ENCODE results near the gene NTHL1. TPM values are rescaled to one million over a fixed set of nuclear protein-coding genes. Genes with fewer than 3 reads are reported as not detected.

NTHL1 gene
- 7.3 and 19.8 TPM in 2 replicates for total RNA-seq (2011; cell fraction: chromatin; rRNA removed; ENCODE audit: low replicate concordance)
- 25.7 and 29.0 TPM in 2 replicates for total RNA-seq (2011; cell fraction: nucleolus; rRNA removed)
- 12.0 and 20.0 TPM in 2 replicates for total RNA-seq (2011; cell fraction: nucleoplasm; rRNA removed)
- total RNA-seq (2014; rRNA removed) = 58.8 and 76.7 TPM in 2 replicates
- 3.6 and 6.7 TPM in 2 replicates for total RNA-seq (2014; rRNA removed; fragmentation: Illumina TruSeq; extraction: Trizol)
- total RNA-seq (2015; rRNA removed; fragmentation: Illumina TruSeq; extraction: Trizol) = 27.9 and 30.6 TPM in 2 replicates
- total RNA-seq (2021) = 43.5 and 54.2 TPM in 2 replicates
- 17.6 and 27.0 TPM in 2 replicates for polyA plus RNA-seq (2011; rRNA removed)
- 49.2 and 100 TPM in 2 replicates for polyA plus RNA-seq (2011; cell fraction: cytosol; rRNA removed)
- 20.3 and 30.8 TPM in 2 replicates for polyA plus RNA-seq (2011; cell fraction: nucleus; rRNA removed)
- 27.8 and 29.2 TPM in 2 replicates for polyA plus RNA-seq (2012)
- polyA plus RNA-seq (2014; fragmentation: Illumina TruSeq; extraction: Trizol) = 11.4 and 20.2 TPM in 2 replicates
- 1 to 10 TPM; 1.1 to 4.7 TPM for polyA plus RNA-seq (2014; fragmentation: Nextera tagmentation; extraction: Ambion mirVana)
- 45.0 and 52.8 TPM in 2 replicates for polyA plus RNA-seq (2014; rRNA removed)
- 5.4 and 8.8 TPM in 2 replicates for polyA minus RNA-seq (2011; rRNA and poly(A)+ RNA removed)
- 14.4 and 19.7 TPM in 2 replicates for polyA minus RNA-seq (2011; cell fraction: cytosol; rRNA and poly(A)+ RNA removed)
- 7.1 TPM in 2 replicates for polyA minus RNA-seq (2011; cell fraction: nucleus; rRNA and poly(A)+ RNA removed)
- percentile 53 among the genes with signal in this experiment for Bru-seq, nascent RNA
- BruChase-seq, experiment 1, labeled RNA remaining after a 2-hour chase = percentile 47 among the genes with signal in this experiment
- percentile 52 among the genes with signal in this experiment for BruChase-seq, experiment 2, labeled RNA remaining after a 6-hour chase
- long read RNA-seq, experiment 1, transcript NTHL1-201 (6 exons, 1,067 nt) = major isoform, 97 of 129 reads
- long read RNA-seq, experiment 1, partial matches to known transcripts = 12 of 129 reads
- long read RNA-seq, experiment 1, other reads (novel, unspliced or antisense) = 18 of 129 reads
- long read RNA-seq, experiment 2, transcript NTHL1-201 (6 exons, 1,067 nt) = major isoform, 41 of 57 reads
- long read RNA-seq, experiment 2, partial matches to known transcripts = 4 of 57 reads
- long read RNA-seq, experiment 2, other reads (novel, unspliced or antisense) = 11 of 57 reads
- long read RNA-seq, experiment 3, transcript NTHL1-201 (6 exons, 1,067 nt) = major isoform, 50 of 65 reads
- long read RNA-seq, experiment 3, partial matches to known transcripts = 3 of 65 reads
- long read RNA-seq, experiment 3, other reads (novel, unspliced or antisense) = 11 of 65 reads

GRCh38 chr16:2047330-2048115 lies at the start of gene NTHL1, which contains the start of gene TSC2:
Gene NTHL1, minus strand, starts transcription at chr16:2047834. Its CDS starts 11 bp downstream, at chr16:2047823.
Gene TSC2, plus strand, starts transcription at chr16:2047985. Its CDS starts 631 bp downstream, at chr16:2048616.
- TSS peak; percentile 86 for BruUV-seq (replicated peaks)
- H3K36me3 ChIP-seq (ENCODE audit: control insufficient read depth, insufficient read depth, low read length) = peaks cover 43% of the 10 kb centered on the region; the same call in 1 of the 3 replicates
- H3K27me3 ChIP-seq (ENCODE audit: control insufficient read depth in 2 of 2, insufficient read depth in 2 of 2, low read length in 2 of 2) = no peaks in the 10 kb centered on the region
- H2AFZ ChIP-seq (ENCODE audit: low read depth, low read length) = peak within 1 kb of the TSS; percentile 95
- peak; percentile 97 for ATAC-seq
- peak; percentile 92 to 99 (median 92) for DNase-seq (ENCODE audit: extremely low read depth in 1 of 4, low spot score in 3 of 4)
- H3K9me1 ChIP-seq (ENCODE audit: control insufficient read depth, insufficient read depth, low read length) = no peaks in the 10 kb centered on the region
- FAIRE-seq = peak; percentile 93
- ChIA-PET POLR2A (interaction anchor here (0.6 to 3.2 kb wide), 9 partner anchors 9 to 467 kb away, joined by 3 to 24 read pairs (median 6); partner anchors contain the start of genes RPS2 and TRAF7), CTCF (ENCODE audit: low intra/inter-chr PET ratio) (interaction anchor here (1.4 kb wide), 1 partner anchor 25 kb away, joined by 5 read pairs; no protein-coding TSS in a partner anchor)
- H3K9ac ChIP-seq (ENCODE audit: insufficient read depth in 1 of 2, low read depth in 2 of 2, low read length in 2 of 2) = peak within 1 kb of the TSS; percentile 72 to 90
- H4K20me1 ChIP-seq (replicated peaks; ENCODE audit: control insufficient read depth, insufficient read depth, low read length) = no peaks in the 10 kb centered on the region
- H3K4me1 ChIP-seq (replicated peaks in 1 of 2; ENCODE audit: control insufficient read depth in 2 of 2, insufficient read depth in 2 of 2, low read length in 2 of 2) = peaks cover 11 to 54% of the 10 kb centered on the region in 2 experiments; a peak in 4 of 5 replicates
- under 1% methylated on average over 57 of the region's 81 CpGs for WGBS (ENCODE audit: insufficient coverage, low coverage, missing lambda C conversion rate)
- H3K79me2 ChIP-seq (ENCODE audit: control insufficient read depth, insufficient read depth, low read length) = peaks cover 20% of the 10 kb centered on the region
- no peaks in the 10 kb centered on the region for H3K9me3 ChIP-seq (replicated peaks; ENCODE audit: control insufficient read depth, insufficient read depth, low read depth, low read length)
- in situ Hi-C loops (cut with MboI) = no loop called here
- intact Hi-C loops (cut with micrococcal nuclease) = no loop called here
- peak within 1 kb of the TSS; percentile 99 for H3K4me3 ChIP-seq
- H3K4me2 ChIP-seq (ENCODE audit: insufficient read depth, low read length) = peak within 1 kb of the TSS; percentile 91
- H3K27ac ChIP-seq (ENCODE audit: extremely low read depth, low read depth, low read length) = peak within 1 kb of the TSS; percentile 43; the same call in 1 of the 3 replicates
- TF ChIP-seq ZNF311 (CRISPR knock-in tag; IDR thresholded peaks at IDR 0.05) = 0 out of 2 replicates have a peak, but pooled peaks have one; percentile 18
- TF ChIP-seq HMGN3 (IDR thresholded peaks at IDR 0.05; ENCODE audit: borderline replicate concordance, extremely low read depth, insufficient read length, low read depth, low read length) = peak; percentile 51
- peak; percentile 99 for TF ChIP-seq SIX5 (IDR thresholded peaks at IDR 0.05; ENCODE audit: borderline replicate concordance in 1 of 2, insufficient read depth in 1 of 2, low read depth in 1 of 2, low read length in 2 of 2)
- TF ChIP-seq ZNF639 (CRISPR knock-in tag; conservative IDR thresholded peaks at IDR 0.05 in 1 of 2, IDR thresholded peaks at IDR 0.05 in 1 of 2) = peak in 1 of 2 experiments; percentile 89; a peak in 2 of 4 replicates
- peak; percentile 95 for TF ChIP-seq ZNF395 (CRISPR knock-in tag; IDR thresholded peaks at IDR 0.05)
- TF ChIP-seq BHLHE40 (IDR thresholded peaks at IDR 0.05; ENCODE audit: low read length) = peak; percentile 89
- peak; percentile 95 for TF ChIP-seq CTCFL (IDR thresholded peaks at IDR 0.05; ENCODE audit: borderline replicate concordance, insufficient read depth, low read depth, low read length, poor library complexity, severe bottlenecking)

Measured in K562 (cell line).